ENCODE measurements around the gene LRP5. TPM values are rescaled to one million over a fixed set of nuclear protein-coding genes. Genes with fewer than 3 reads are reported as not detected.
A peak's percentile ranks its signal among the peaks of the same experiment; 100 is the strongest.
"Not testable (repeated sequence)": the region's sequence is repeated elsewhere in the genome, so short reads cannot be mapped to it uniquely, and the experiment has no call there.

The LRP5 gene
- total and polyA plus RNA-seq, 8 donors, result 11.8 to 152 (median 44.2) TPM

DNA sequence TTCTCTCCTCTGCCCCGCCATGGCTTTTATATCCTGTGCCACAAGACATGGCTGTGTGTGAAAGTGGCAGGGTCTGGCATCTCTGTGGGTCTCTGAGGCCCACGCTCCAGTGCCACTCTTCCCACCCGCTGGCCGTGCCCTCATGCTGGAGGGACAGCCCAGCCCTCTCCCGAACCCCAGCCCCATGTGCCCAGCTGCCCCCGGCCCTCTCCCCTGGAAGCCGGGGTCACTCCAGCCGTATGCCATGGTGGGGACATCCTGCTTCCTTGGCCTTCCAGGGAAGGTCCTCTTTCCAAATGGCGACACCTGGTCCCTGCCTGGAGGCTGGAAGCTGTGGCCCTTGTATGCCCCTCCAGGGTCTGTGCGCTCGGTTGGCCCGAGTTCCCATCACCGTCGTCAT, 84.9 kb downstream of the LRP5 start:
- no peaks in the 10 kb centered on the region for H3K9me3 ChIP-seq
- TF ChIP-seq, protein P1, sequence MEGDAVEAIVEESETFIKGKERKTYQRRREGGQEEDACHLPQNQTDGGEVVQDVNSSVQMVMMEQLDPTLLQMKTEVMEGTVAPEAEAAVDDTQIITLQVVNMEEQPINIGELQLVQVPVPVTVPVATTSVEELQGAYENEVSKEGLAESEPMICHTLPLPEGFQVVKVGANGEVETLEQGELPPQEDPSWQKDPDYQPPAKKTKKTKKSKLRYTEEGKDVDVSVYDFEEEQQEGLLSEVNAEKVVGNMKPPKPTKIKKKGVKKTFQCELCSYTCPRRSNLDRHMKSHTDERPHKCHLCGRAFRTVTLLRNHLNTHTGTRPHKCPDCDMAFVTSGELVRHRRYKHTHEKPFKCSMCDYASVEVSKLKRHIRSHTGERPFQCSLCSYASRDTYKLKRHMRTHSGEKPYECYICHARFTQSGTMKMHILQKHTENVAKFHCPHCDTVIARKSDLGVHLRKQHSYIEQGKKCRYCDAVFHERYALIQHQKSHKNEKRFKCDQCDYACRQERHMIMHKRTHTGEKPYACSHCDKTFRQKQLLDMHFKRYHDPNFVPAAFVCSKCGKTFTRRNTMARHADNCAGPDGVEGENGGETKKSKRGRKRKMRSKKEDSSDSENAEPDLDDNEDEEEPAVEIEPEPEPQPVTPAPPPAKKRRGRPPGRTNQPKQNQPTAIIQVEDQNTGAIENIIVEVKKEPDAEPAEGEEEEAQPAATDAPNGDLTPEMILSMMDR (IDR thresholded peaks at IDR 0.05), result no peak
- no peak for TF ChIP-seq EP300 (IDR thresholded peaks at IDR 0.05)
- TF ChIP-seq POLR2A (IDR thresholded peaks at IDR 0.05), result no peak
- TF ChIP-seq POLR2AphosphoS5 (IDR thresholded peaks at IDR 0.05), result no peak
- intact Hi-C loops (cut with DNase I; ENCODE audit: low total_unique reads), result no loop called here
- peak overlapping the region in 1 of 5 donors; percentile 89 for H3K27ac ChIP-seq
- no peaks in the 10 kb centered on the region for H3K27me3 ChIP-seq
- H3K4me3 ChIP-seq, result no peak overlapping the region
- peaks cover 22 to 57% (median 35%) of the 10 kb centered on the region in 4 donors for H3K4me1 ChIP-seq
- WGBS, 5 donors, result 92 to 95% (median 94%) methylated on average over 8 to 14 of the region's 14 CpGs
- H3K36me3 ChIP-seq, result peaks cover 6 to 55% (median 50%) of the 10 kb centered on the region in 4 donors
- DNase-seq, result no peak

DNA sequence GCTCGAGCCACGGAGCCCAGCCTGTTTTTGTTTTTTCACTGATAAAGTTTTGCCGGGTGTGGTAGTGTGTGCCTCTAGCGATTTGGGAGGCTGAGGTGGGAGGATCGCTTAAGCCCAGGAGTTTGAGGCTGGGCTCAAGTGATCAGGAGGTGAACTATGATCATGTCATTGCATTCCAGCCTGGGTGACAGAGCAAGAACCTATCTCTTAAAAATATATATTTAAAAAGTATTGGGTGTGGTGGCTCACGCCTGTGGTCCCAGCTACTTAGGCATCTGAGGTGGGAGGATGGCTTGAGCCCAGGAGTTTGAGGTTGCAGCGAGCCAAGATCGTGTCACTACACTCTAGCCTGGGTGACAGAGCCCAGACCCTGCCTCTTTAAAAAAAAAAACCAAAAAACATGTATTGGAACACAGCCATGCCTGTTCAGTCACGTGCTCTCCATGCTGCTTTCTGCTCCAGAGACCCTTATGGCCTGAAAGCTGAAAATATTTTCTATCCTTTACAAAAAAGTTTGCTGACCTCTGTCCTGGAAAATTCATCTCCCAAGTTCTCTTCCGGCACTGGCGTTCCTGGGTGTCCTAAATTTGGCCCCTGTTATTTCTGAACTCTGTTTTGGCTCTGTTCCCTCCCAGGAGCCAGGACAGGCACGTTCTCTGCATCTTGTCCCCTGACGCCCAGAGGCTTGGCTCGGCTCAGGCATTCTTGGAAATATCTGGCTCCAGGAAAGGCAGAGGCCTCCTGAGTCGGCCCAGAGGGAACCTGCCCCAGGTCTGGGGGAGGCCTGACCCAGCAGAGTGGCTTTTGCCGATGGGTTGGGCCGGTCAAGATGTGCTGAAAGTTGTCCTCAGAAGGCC, 86.8 kb downstream of the LRP5 start:
- Histone ChIP-seq H3K4me1 (peaks cover 22 to 62% (median 35%) of the 10 kb centered on the region in 4 donors), H3K27me3 (no peaks in the 10 kb centered on the region), H3K36me3 (peaks cover 9 to 54% (median 50%) of the 10 kb centered on the region in 4 donors), H3K4me3 (no peak overlapping the region), H3K27ac (peak overlapping the region; percentile 9 to 89 (median 75)), H3K9me3 (no peaks in the 10 kb centered on the region)
- TF ChIP-seq POLR2AphosphoS5 (IDR thresholded peaks at IDR 0.05) (peak in 2 of 3 donors; percentile 5 to 77), POLR2A (IDR thresholded peaks at IDR 0.05) (no peak)
- TF ChIP-seq, protein P1 (IDR thresholded peaks at IDR 0.05), result no peak
- intact Hi-C loops (cut with DNase I; ENCODE audit: low total_unique reads), result no loop called here
- peak; percentile 43 to 72 for DNase-seq
- 37 to 51% (median 41%) methylated on average over 15 to 17 of the region's 17 CpGs for WGBS, 5 donors

DNA sequence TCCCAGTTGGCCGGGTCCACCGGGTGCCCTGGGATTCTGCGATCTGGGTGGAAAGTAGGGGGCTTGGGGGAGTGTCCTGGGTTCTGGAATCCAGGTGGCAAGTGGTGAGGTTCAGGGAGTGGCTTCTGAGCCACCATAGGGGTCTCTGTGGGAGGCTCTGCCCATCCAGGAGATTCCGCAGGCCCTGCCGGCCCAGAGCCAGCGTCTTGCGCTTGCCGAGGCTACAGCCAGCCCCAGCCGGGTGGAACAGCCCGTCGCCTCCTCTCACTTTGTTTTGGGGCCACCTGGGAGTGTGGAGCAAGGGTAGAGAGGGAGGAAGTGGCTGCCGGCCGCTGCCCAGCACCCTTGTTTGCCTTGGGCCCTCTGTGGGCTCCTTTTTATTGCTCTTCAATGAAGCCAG, 87.5 kb downstream of the LRP5 start:
- 27 to 58% (median 55%) methylated on average over 10 to 13 of the region's 13 CpGs for WGBS, 5 donors
- DNase-seq, result peak in 1 of 2 donors; percentile 57
- Histone ChIP-seq H3K9me3 (no peaks in the 10 kb centered on the region), H3K4me3 (no peak overlapping the region), H3K36me3 (peaks cover 9 to 51% (median 47%) of the 10 kb centered on the region in 4 donors), H3K27me3 (no peaks in the 10 kb centered on the region), H3K4me1 (peaks cover 22 to 66% (median 36%) of the 10 kb centered on the region in 4 donors), H3K27ac (peak overlapping the region; percentile 9 to 89 (median 75))
- no peak for TF ChIP-seq POLR2A (IDR thresholded peaks at IDR 0.05)
- TF ChIP-seq, protein P1 (IDR thresholded peaks at IDR 0.05), result no peak
- TF ChIP-seq POLR2AphosphoS5 (IDR thresholded peaks at IDR 0.05), result no peak
- no peak for TF ChIP-seq EP300 (IDR thresholded peaks at IDR 0.05)
- intact Hi-C loops (cut with DNase I; ENCODE audit: low total_unique reads), result no loop called here

DNA sequence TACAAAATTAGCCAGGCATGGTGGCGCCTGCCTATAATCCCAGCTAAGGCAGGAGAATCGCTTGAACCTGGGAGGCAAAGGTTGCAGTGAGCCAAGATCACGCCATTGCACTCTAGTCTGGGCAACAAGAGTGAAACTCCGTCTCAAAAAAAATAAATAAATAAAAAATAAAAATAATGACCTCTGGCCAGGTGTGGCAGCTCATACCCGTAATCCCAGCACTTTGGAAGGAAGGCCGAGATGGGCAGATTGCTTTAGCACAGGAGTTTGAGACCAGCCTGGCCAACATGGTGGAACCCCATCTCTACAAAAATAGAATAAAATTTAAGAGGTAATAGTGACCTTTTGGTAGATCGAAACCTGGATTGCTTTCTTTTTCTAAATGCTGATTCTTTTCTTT, 88.2 kb downstream of the LRP5 start:
- intact Hi-C loops (cut with DNase I; ENCODE audit: low total_unique reads); H3K9me3 ChIP-seq; H3K4me3 ChIP-seq; H3K27me3 ChIP-seq; DNase-seq: not testable (repeated sequence)
- 79 to 94% (median 89%) methylated on average over 7 of the region's 7 CpGs for WGBS, 5 donors
- peaks cover 29 to 72% (median 39%) of the 10 kb centered on the region in 4 donors for H3K4me1 ChIP-seq
- peaks cover 9 to 47% (median 44%) of the 10 kb centered on the region in 4 donors for H3K36me3 ChIP-seq
- H3K27ac ChIP-seq, result peak overlapping the region in 4 of 5 donors; percentile 65 to 89 (median 76)
